Endothelial cell of umbilical vein (primary cell): ENCODE data around the gene RTKN2. TPM values are rescaled to one million over a fixed set of nuclear protein-coding genes. Genes with fewer than 3 reads are reported as not detected.

Experiments
- BruUV-seq: library from RNA; stranded (reverse); fragments of 400-500 nt; replicated peaks from 2 replicates; lab custom pipeline; 2021; lab: Mats Ljungman, UMichigan
- CTCF ChIA-PET: fragments of 300-600, 350-600 bp; sonication (Branson Sonifier 250); formaldehyde crosslinking; loops from one replicate; lab custom pipeline; 2021; ENCODE audit warnings: antibody characterized with exemption, inconsistent platforms; lab: Charles Lee
- POLR2A ChIA-PET: fragments of 300-600, 350-600 bp; sonication (Branson Sonifier 250); formaldehyde crosslinking; loops from one replicate; lab custom pipeline; 2021; ENCODE audit warnings: antibody characterized with exemption, inconsistent platforms; lab: Charles Lee
- DNase-seq: peaks from one replicate; pipeline ENCODE4 v3.0.0-alpha.2; 2011; ENCODE audit warnings: low read depth, low spot score
- FAIRE-seq: peaks from 2 replicates; lab custom pipeline; 2011; peaks lifted over from hg19 to GRCh38; lab: Jason Lieb, UNC
- H2AFZ ChIP-seq: 2 replicates; pipeline ENCODE4 v1.6.0; 2012; ENCODE audit warnings: low read depth, low read length, control low read depth, inconsistent platforms
- H3K27ac ChIP-seq: 2 replicates; pipeline ENCODE4 v1.5.1; 2011; ENCODE audit warnings: low read depth, mild to moderate bottlenecking, control low read depth, low read length, moderate library complexity; ENCODE audit not compliant: insufficient read depth
- H3K27me3 ChIP-seq, 2 experiments: 2 replicates each; pipeline versions ENCODE4 v1.6.0 to v1.6.1; 2011; ENCODE audit warnings: low read length in 2 of 2, mixed read lengths in 1 of 2; ENCODE audit not compliant: control insufficient read depth in 2 of 2, insufficient read depth in 2 of 2
- H3K36me3 ChIP-seq, 2 experiments: 2 replicates in 1 of 2; 3 replicates in 1 of 2; pipeline ENCODE4 v1.5.1; 2011; ENCODE audit warnings: low read length in 2 of 2, mild to moderate bottlenecking in 1 of 2, moderate library complexity in 1 of 2; ENCODE audit not compliant: control insufficient read depth in 2 of 2, insufficient read depth in 2 of 2; ENCODE audit errors: extremely low read depth in 1 of 2
- H3K4me1 ChIP-seq: 3 replicates; pipeline ENCODE4 v1.5.1; 2011; ENCODE audit warnings: mild to moderate bottlenecking, low read length; ENCODE audit not compliant: control insufficient read depth, insufficient read depth; ENCODE audit errors: extremely low read depth
- H3K4me2 ChIP-seq: 2 replicates; pipeline ENCODE4 v1.6.1; 2011; ENCODE audit warnings: low read length, control low read depth, mixed read lengths; ENCODE audit not compliant: insufficient read depth
- H3K4me3 ChIP-seq, 3 experiments: fragments of 200-600 bp in 1 of 3; sonication (generic), shearing (Covaris generic) in 1 of 3; replicated peaks in 1 of 3; 2 replicates each; pipeline ENCODE4 v1.5.1; 2011 to 2016; ENCODE audit warnings: control low read depth in 3 of 3, low read length in 3 of 3, mild to moderate bottlenecking in 2 of 3, inconsistent platforms in 1 of 3, low read depth in 1 of 3, moderate library complexity in 1 of 3; ENCODE audit not compliant: insufficient read depth in 1 of 3
- H3K79me2 ChIP-seq: 2 replicates; pipeline ENCODE4 v1.6.0; 2012; ENCODE audit warnings: low read length, inconsistent platforms; ENCODE audit not compliant: control insufficient read depth, insufficient read depth
- H3K9ac ChIP-seq: replicated peaks from 2 replicates; pipeline ENCODE3; 2011; ENCODE audit warnings: low read length, control low read depth; ENCODE audit not compliant: insufficient read depth; ENCODE audit errors: extremely low read depth
- H3K9me1 ChIP-seq: replicated peaks from 3 replicates; pipeline ENCODE4 v1.6.0; 2011; ENCODE audit warnings: mild to moderate bottlenecking, low read length; ENCODE audit not compliant: control insufficient read depth, insufficient read depth; ENCODE audit errors: extremely low read depth
- H3K9me3 ChIP-seq: replicated peaks from 2 replicates; pipeline ENCODE4 v1.5.1; 2012; ENCODE audit warnings: low read length, inconsistent platforms; ENCODE audit not compliant: control insufficient read depth, insufficient read depth
- H4K20me1 ChIP-seq: replicated peaks from 2 replicates; pipeline ENCODE3; 2011; ENCODE audit warnings: mild to moderate bottlenecking, low read length; ENCODE audit not compliant: control insufficient read depth, insufficient read depth; ENCODE audit errors: extremely low read depth
- CTCF ChIP-seq, 2 donors: IDR thresholded peaks; 1 replicate in 1 of 2; 2 replicates in 1 of 2; pipeline ENCODE4 v1.5.1; 2011; ENCODE audit warnings: low read length in 2 of 2, mild to moderate bottlenecking in 2 of 2, moderate library complexity in 2 of 2, control low read depth in 1 of 2, inconsistent platforms in 1 of 2, low read depth in 1 of 2; ENCODE audit not compliant: insufficient read depth in 1 of 2; ENCODE audit errors: extremely low read depth in 1 of 2
- EZH2 ChIP-seq: IDR thresholded peaks from 2 replicates; pipeline ENCODE4 v1.6.1; 2012; ENCODE audit warnings: borderline replicate concordance, low read depth, mild to moderate bottlenecking, moderate library complexity, low read length, inconsistent platforms; ENCODE audit not compliant: severe bottlenecking
- FOS ChIP-seq: IDR thresholded peaks from 2 replicates; pipeline ENCODE4 v1.6.1; 2011; ENCODE audit warnings: mild to moderate bottlenecking, low read length, moderate library complexity, borderline replicate concordance; ENCODE audit not compliant: insufficient read depth
- GATA2 ChIP-seq: IDR thresholded peaks from 2 replicates; pipeline ENCODE4 v1.7.0; 2011; ENCODE audit warnings: low read depth, mild to moderate bottlenecking, moderate library complexity, mixed read lengths, low read length; ENCODE audit not compliant: insufficient read length, insufficient read depth
- JUN ChIP-seq: IDR thresholded peaks from 2 replicates; pipeline ENCODE4 v1.6.1; 2011; ENCODE audit warnings: borderline replicate concordance, low read depth; ENCODE audit not compliant: insufficient read length, insufficient read depth
- MAX ChIP-seq: IDR thresholded peaks from 2 replicates; pipeline ENCODE4 v1.6.1; 2011; ENCODE audit not compliant: insufficient read depth, insufficient read length
- MYC ChIP-seq: IDR thresholded peaks from one replicate; pipeline ENCODE4 v1.6.1; 2011; ENCODE audit warnings: mild to moderate bottlenecking, low read depth, low read length
- POLR2A ChIP-seq: IDR thresholded peaks from 2 replicates; pipeline ENCODE4 v1.6.1; 2012; ENCODE audit warnings: low read depth, mild to moderate bottlenecking, control low read depth, low read length
- POLR2AphosphoS5 ChIP-seq: IDR thresholded peaks from 2 replicates; pipeline ENCODE4 v1.6.1; 2012; ENCODE audit warnings: low read depth, mild to moderate bottlenecking, control low read depth, low read length, moderate library complexity; ENCODE audit not compliant: insufficient read depth
- dilution Hi-C: fragments of 300-500 bp; cut with MboI; formaldehyde crosslinking; loops from one replicate; pipeline ENCODE4 v1.15.0; 2019; ENCODE audit warnings: low sequenced_read_pairs; ENCODE audit not compliant: extremely low pct_ligation_motif_present
- intact Hi-C: fragments of 100-400 bp; cut with micrococcal nuclease; formaldehyde crosslinking; loops from one replicate; pipeline ENCODE4 v1.10.0; 2022
- polyA plus RNA-seq, 4 experiments: library from polyadenylated mRNA; depleted of rRNA in 3 of 4; stranded (reverse) in 3 of 4; unstranded in 1 of 4; fragments of >200 nt; gene quantifications; 2 replicates each; pipeline versions ENCODE4 v1.2.1 to v1.2.3, GENCODE V29; 2011 to 2012; ENCODE audit warnings: missing spikeins in 1 of 4
- total RNA-seq: library from RNA; stranded (reverse); gene quantifications from 2 replicates; pipeline ENCODE4 v1.2.3, GENCODE V29; 2021

The RTKN2 gene
- total and polyA plus RNA-seq, 2 donors (not counting 3 experiments of a cell fraction or from before 2014, with no cell fraction given) = 0.65 to 4.8 TPM

- FAIRE-seq = no peak
- dilution Hi-C loops = no loop called here
- Histone ChIP-seq H3K79me2 (no peaks in the 10 kb centered on the region), H3K27me3 (peaks cover 0 to 2% of the 10 kb centered on the region in 2 experiments), H3K27ac (no peak overlapping the region), H3K4me2 (no peak overlapping the region), H3K9ac (no peak overlapping the region), H3K9me1 (no peaks in the 10 kb centered on the region), H3K36me3 (no peaks in the 10 kb centered on the region), H3K9me3 (no peaks in the 10 kb centered on the region), H3K4me3 (no peak overlapping the region), H4K20me1 (no peaks in the 10 kb centered on the region), H3K4me1 (no peaks in the 10 kb centered on the region), H2AFZ (no peak overlapping the region)
- no peak for TF ChIP-seq MAX
- no peak for TF ChIP-seq CTCF (IDR thresholded peaks at IDR 0.05; ENCODE audit: extremely low read depth in 1 of 2, insufficient read depth in 1 of 2, low read depth in 1 of 2, low read length in 2 of 2)
- no peak for TF ChIP-seq EZH2
- no peak for TF ChIP-seq GATA2
- no peak for TF ChIP-seq FOS
- no peak for TF ChIP-seq MYC
- no peak for TF ChIP-seq POLR2AphosphoS5
- no peak for TF ChIP-seq JUN
- TF ChIP-seq POLR2A = no peak
- no TSS peak for BruUV-seq
- intact Hi-C loops = no loop called here
- DNase-seq = no peak
- ChIA-PET POLR2A (no interaction called here), CTCF (no interaction called here)
These were observed 29.2 kb upstream of the RTKN2 start for GRCh38 chr10:62297857-62298256.
